Body of pancreas (tissue), 4 donors: ENCODE data around the gene COLGALT1. TPM values are rescaled to one million over a fixed set of nuclear protein-coding genes. Genes with fewer than 3 reads are reported as not detected.

Experiments
- ATAC-seq: fragments of 150-250 bp; one replicate; pipeline ENCODE4 v1.9.1; 2016
- DNase-seq, 4 donors: peaks; one replicate each; pipeline ENCODE4 v3.0.0-alpha.2; 2019
- H3K27ac ChIP-seq, 4 donors: fragments of 200-600 bp; sonication (generic); 1 replicate in 3 of 4; 2 replicates in 1 of 4; pipeline versions ENCODE4 v1.5.1 to v1.6.1; 2016 to 2019; ENCODE audit warnings: mild to moderate bottlenecking in 1 of 4, mixed read lengths in 1 of 4, moderate library complexity in 1 of 4
- H3K27me3 ChIP-seq, 2 donors: fragments of 200-600 bp; sonication (generic); one replicate each; pipeline ENCODE4 v1.6.0; 2016; ENCODE audit warnings: mild to moderate bottlenecking in 1 of 2
- H3K36me3 ChIP-seq, 2 donors: fragments of 200-600 bp; sonication (generic); replicated peaks in 1 of 2; 2 replicates each; pipeline ENCODE4 v1.5.1; 2016; ENCODE audit warnings: low read depth in 2 of 2; ENCODE audit not compliant: insufficient read depth in 1 of 2
- H3K4me1 ChIP-seq: fragments of 200-600 bp; sonication (generic); one replicate; pipeline ENCODE4 v1.6.0; 2016
- H3K4me3 ChIP-seq, 2 donors: fragments of 200-600 bp; sonication (generic); 1 replicate in 1 of 2; 2 replicates in 1 of 2; pipeline ENCODE4 v1.5.1; 2016 to 2019
- H3K9me3 ChIP-seq, 3 donors: fragments of 200-600 bp; sonication (generic); 1 replicate in 2 of 3; 2 replicates in 1 of 3; pipeline ENCODE4 v1.5.1; 2016
- POLR2A ChIP-seq, 3 donors: fragments of 450-650 bp; IDR thresholded peaks; one replicate each; pipeline ENCODE4 v1.6.1; 2016; ENCODE audit warnings: antibody characterized with exemption in 3 of 3, mild to moderate bottlenecking in 2 of 3
- WGBS, 2 donors: methylation state at CpG; one replicate each; pipeline ENCODE4 v1.1.5; 2017; 5-methylcytosine and 5-hydroxymethylcytosine counted together
- intact Hi-C: fragments of 100-400 bp; cut with DNase I; formaldehyde crosslinking; loops from one replicate; pipeline ENCODE4 v1.15.1; 2023
- total RNA-seq, 2 donors: library from RNA; depleted of rRNA; stranded (reverse); fragments of >200 nt; gene quantifications; one replicate each; pipeline ENCODE4 v1.1.0, GENCODE V29; 2016
- TF ChIP-seq, protein P1 (sequence below), 7 experiments: fragments of 450-650 bp in 4 of 7; fragments of 200-600 bp in 3 of 7; sonication (generic) in 3 of 7; IDR thresholded peaks; one replicate each; pipeline ENCODE4 v1.5.1; 2016 to 2019; ENCODE audit warnings: antibody characterized with exemption in 7 of 7

The COLGALT1 gene
- total RNA-seq, 2 donors from 2014 or later: 38.9 to 41.5 TPM

DNA sequence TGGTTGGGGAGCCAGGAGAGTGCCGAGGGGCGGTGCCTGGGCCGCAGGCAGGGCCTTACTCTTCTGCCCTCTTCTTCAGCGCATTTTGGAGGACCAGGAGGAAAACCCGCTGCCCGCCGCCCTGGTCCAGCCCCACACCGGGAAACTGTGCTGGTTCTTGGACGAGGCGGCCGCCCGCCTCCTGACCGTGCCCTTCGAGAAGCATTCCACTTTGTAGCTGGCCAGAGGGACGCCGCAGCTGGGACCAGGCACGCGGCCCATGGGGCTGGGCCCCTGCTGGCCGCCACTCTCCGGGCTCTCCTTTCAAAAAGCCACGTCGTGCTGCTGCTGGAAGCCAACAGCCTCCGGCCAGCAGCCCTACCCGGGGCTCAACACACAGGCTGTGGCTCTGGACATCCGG lies 34.6 kb upstream of the COLGALT1 start:
- no peaks in the 10 kb centered on the region for H3K9me3 ChIP-seq
- 94 to 97% methylated on average over 7 to 25 of the region's 25 CpGs for WGBS, 2 donors
- no peaks in the 10 kb centered on the region for H3K27me3 ChIP-seq
- no peak for TF ChIP-seq POLR2A (IDR thresholded peaks at IDR 0.05)
- TF ChIP-seq, protein P1, sequence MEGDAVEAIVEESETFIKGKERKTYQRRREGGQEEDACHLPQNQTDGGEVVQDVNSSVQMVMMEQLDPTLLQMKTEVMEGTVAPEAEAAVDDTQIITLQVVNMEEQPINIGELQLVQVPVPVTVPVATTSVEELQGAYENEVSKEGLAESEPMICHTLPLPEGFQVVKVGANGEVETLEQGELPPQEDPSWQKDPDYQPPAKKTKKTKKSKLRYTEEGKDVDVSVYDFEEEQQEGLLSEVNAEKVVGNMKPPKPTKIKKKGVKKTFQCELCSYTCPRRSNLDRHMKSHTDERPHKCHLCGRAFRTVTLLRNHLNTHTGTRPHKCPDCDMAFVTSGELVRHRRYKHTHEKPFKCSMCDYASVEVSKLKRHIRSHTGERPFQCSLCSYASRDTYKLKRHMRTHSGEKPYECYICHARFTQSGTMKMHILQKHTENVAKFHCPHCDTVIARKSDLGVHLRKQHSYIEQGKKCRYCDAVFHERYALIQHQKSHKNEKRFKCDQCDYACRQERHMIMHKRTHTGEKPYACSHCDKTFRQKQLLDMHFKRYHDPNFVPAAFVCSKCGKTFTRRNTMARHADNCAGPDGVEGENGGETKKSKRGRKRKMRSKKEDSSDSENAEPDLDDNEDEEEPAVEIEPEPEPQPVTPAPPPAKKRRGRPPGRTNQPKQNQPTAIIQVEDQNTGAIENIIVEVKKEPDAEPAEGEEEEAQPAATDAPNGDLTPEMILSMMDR (IDR thresholded peaks at IDR 0.05): no peak
- DNase-seq (no peak), ATAC-seq (no peak)
- H3K4me1 ChIP-seq: peaks cover 6% of the 10 kb centered on the region
- intact Hi-C loops: no loop called here
- peaks cover 4 to 5% of the 10 kb centered on the region in 2 donors for H3K36me3 ChIP-seq
- H3K4me3 ChIP-seq: no peak overlapping the region
- H3K27ac ChIP-seq: no peak overlapping the region

DNA sequence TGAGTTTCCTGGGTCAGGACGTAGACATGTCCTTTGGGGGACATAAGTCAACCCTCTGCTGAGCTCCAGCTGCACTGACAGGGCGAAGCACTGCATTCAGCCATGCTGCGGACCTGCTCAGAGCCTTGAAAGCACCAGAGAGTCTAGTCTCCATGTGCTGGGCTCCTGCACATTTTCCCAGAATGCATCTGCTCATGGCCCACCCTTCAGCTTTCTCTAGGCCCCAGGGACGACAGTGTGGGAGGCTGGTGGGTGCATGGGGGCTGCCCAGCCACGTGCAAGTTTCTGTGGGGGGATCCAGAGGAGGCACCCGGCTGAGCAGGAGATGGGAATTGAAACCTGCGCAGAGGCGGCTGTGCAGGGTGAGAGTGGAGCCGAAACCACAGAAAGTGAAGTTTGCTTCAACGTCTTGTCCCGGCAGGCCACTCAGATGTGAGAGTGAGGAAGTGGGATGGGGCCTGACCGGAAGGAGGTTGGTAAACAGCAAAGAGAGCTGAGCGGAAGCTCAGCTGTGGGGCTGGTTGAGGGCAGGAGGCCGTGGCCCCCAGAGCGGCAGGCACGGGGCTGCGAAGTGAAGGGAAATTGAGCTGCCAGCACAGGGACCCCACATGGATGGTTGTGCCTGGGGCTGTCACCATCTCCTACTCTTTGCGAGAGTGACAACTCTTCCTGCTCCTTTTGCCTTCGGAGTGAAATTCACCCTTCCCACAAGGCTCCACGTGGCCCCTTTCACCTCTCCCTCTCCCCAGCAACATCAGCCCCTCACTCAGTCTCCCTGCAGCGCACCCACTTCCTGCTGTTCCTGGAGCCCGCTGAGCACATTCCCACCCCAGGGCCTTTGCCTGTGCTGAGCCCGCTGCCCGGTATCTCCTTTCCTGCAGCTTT lies 32.2 kb upstream of the COLGALT1 start:
- Histone ChIP-seq H3K27me3 (no peaks in the 10 kb centered on the region), H3K36me3 (no peaks in the 10 kb centered on the region), H3K4me3 (no peak overlapping the region), H3K9me3 (no peaks in the 10 kb centered on the region), H3K27ac (peak overlapping the region in 1 of 4 donors; percentile 23), H3K4me1 (peaks cover 6% of the 10 kb centered on the region)
- peak; percentile 18 for ATAC-seq
- peak in 3 of 4 donors; percentile 21 to 66 (median 23) for DNase-seq
- intact Hi-C loops: no loop called here
- WGBS, 2 donors: 44 to 51% methylated on average over 22 to 24 of the region's 24 CpGs
- TF ChIP-seq, protein P1 (IDR thresholded peaks at IDR 0.05): no peak
- TF ChIP-seq POLR2A (IDR thresholded peaks at IDR 0.05): peak in 1 of 3 donors; percentile 13

DNA sequence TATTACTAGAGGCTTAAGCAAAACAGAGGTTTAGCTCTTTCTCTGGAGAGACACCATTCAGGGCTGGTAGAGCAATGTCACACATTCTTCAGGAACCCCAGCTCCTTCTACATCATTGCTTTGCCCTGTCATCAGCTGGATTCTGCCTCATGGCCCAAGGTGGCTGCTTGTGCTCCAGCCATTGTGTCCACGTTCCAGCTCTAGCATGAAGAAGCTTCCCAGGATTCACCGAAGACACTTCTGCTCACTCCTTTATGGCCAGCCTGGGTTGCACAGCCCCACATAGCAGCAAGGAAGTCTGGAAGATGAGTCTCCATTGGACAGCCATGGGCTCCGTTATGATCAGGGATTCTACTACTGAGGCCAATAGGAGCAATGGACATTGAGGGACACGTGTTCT lies 30.8 kb upstream of the COLGALT1 start:
- WGBS, 2 donors: 82 to 97% methylated on average over 3 to 4 of the region's 4 CpGs
- no peaks in the 10 kb centered on the region for H3K9me3 ChIP-seq
- peaks cover 6% of the 10 kb centered on the region for H3K4me1 ChIP-seq
- DNase-seq: no peak
- no peak overlapping the region for H3K27ac ChIP-seq
- no peak for ATAC-seq
- no peaks in the 10 kb centered on the region for H3K27me3 ChIP-seq
- TF ChIP-seq POLR2A (IDR thresholded peaks at IDR 0.05): no peak
- TF ChIP-seq, protein P1 (IDR thresholded peaks at IDR 0.05): no peak
- H3K36me3 ChIP-seq: no peaks in the 10 kb centered on the region
- no peak overlapping the region for H3K4me3 ChIP-seq
- intact Hi-C loops: no loop called here

DNA sequence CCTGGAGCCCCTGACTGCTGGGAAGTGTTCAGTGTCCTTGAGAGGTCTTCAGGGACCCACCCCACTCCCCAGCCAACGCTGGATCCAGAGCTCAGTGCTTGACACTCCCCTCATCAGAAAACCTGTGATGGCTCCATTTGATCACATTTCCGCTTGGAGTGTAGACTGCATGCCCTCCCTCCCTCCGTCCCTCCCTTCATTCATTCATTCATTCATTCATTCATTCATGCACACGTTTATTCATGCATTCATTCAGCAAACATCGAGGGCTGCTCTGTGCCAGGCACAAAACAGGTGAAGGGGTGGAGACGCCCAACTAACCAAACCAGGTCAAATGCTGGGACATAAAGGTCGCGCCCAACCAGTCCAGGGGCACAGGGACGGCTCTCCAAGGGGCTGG lies 30.3 kb upstream of the COLGALT1 start:
- TF ChIP-seq, protein P1 (IDR thresholded peaks at IDR 0.05): no peak
- no peak for TF ChIP-seq POLR2A (IDR thresholded peaks at IDR 0.05)
- intact Hi-C loops: no loop called here
- 63 to 77% methylated on average over 9 of the region's 9 CpGs for WGBS, 2 donors
- Histone ChIP-seq H3K9me3 (no peaks in the 10 kb centered on the region), H3K4me3 (no peak overlapping the region), H3K4me1 (peaks cover 6% of the 10 kb centered on the region), H3K27ac (no peak overlapping the region), H3K27me3 (no peaks in the 10 kb centered on the region), H3K36me3 (no peaks in the 10 kb centered on the region)
- ATAC-seq (no peak), DNase-seq (no peak)
